GM19395 (cell line): ENCODE measurements around the gene USP19.
A peak's percentile ranks its signal among the peaks of the same experiment; 100 is the strongest.

ENCODE experiments used
- ATAC-seq: cut with Tn5 transposase; IDR thresholded peaks from one replicate; pipeline ENCODE4 v1.9.1; 2021; ENCODE audit warnings: mild to moderate bottlenecking, moderate library complexity; ENCODE audit not compliant: unreplicated experiment

Gene USP19

GRCh38 chr3:49133226-49133951, 12.8 kb upstream of the USP19 start:
- no peak for ATAC-seq

GRCh38 chr3:49132437-49133225, 12.0 kb upstream of the USP19 start, which contains the start of gene LAMB2:
Gene LAMB2, minus strand, starts transcription at chr3:49133050. Its CDS starts 183 bp downstream, at chr3:49132867.
- ATAC-seq = no peak

GRCh38 chr3:49132073-49132436, 11.4 kb upstream of the USP19 start:
- ATAC-seq = no peak

GRCh38 chr3:49131576-49131975, 11.0 kb upstream of the USP19 start:
- no peak for ATAC-seq

DNA sequence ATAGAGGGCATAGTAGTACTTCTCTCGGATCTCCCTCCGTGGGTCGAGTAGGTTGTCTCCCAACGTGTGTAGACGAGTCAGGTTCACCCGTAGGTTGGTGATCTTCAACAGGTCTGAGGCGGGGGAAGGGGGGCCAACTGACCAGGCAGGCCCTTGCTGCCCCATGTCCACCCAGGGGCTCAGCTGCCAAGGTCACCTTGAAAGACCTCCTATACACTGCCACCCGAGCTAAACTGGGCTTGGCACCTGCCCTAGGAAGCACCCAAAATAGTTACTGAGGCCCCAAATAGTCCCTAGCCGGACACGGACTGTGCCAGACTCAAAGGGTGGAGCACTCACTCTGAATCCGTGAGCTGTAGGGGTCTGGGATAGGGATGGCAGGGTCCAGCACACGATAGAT, 10.4 kb upstream of the USP19 start:
- ATAC-seq = no peak

DNA sequence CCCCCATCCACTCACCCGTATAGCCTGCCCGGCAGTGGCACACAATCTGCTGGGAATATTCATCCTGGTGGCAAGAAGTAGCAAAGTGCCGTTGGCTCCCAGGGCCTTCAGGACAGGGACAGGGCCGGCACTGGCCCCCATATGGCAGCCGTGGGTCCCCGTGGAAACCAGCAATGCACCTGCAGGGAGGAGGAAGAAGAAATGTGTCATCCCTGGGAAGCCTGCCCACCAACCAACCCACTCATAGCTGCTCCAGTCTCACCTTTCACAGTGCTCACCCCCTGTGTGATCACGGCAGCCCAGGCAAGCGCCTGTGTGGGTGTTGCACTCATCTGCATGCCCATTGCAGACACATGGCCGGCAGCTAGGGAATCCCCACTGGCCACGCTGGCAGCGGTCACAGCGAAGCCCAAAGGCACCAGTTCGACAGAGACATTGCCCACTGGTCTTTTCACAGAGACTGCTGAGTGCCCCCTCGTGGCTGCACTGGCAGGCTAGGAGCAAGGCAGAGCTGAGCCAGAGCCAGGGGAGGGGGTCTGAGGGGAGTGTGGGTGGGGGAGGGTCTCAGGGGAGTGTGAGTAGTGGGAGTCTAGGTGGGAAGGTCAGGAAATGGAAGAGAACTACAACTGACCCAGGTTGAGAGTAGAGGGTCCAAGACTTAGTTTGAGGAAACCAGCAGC, 4.5 kb upstream of the USP19 start:
- ATAC-seq = no peak

GRCh38 chr3:49124203-49124602, 3.6 kb upstream of the USP19 start:
- no peak for ATAC-seq

GRCh38 chr3:49123687-49124086, 3.1 kb upstream of the USP19 start:
- ATAC-seq = no peak

- ATAC-seq = no peak
These were observed 2.4 kb upstream of the USP19 start for GRCh38 chr3:49122886-49123545.

DNA sequence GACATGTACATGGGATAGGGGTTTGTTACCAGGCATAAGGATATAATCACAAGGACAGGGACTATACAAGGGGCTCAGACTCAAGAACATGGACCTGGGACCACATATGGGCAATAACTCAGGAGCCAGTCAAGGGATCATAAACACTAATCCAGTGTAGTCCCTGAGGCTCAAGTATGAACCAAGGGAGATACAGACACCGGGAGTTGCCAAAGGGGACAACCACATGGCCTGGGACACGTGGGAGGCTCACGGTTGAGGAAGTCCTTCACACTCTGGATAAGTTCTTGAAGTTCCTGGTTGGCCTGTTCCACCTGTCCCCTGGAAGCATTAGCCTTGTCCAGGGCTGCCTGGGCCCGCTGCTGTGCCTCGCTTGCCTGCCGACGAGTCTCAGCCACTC, 1.8 kb upstream of the USP19 start:
- no peak for ATAC-seq

DNA sequence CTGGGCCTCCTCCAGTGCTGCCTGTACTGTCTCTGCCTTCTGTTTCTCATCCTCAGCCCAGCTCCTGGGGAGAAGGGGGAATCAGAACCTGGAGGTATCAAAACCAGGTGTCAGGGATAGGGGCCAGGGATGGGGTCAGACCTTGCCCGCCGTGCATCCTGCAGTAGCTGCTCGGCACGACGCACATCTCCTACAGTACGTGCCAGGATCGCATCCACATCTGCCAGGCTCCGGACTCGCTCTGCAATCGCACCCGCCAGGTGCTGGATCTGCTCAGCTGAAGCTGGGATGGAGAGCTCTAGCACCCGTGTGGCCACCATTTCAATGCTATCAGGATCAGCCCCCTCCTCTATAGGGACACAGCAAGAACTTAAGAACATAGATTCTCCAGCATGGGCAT, 1.4 kb upstream of the USP19 start:
- ATAC-seq = no peak

- ATAC-seq = no peak
These were observed 611 bp upstream of the USP19 start for GRCh38 chr3:49121132-49121736.

GRCh38 chr3:49120096-49120437, 556 bp downstream of the USP19 start:
- no peak for ATAC-seq

DNA sequence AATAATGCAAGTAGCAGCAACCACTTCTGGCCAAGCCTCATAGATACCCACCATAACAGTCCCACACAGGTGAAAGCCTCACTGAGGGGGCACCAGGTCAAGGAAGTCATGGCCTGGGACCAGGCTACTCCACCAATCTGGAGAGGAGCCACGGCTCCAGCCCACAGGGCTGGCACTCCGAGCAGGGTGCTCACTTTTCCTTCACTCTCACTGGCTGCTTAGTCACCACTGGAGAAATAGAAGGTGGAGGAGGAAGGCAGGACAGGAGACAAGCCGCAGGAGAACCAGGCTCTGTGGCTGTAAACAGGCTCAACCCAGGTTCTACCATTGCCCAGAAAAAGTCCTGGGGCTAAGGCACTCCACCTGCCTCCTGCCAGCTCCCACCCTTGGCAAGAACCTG, 1.2 kb downstream of the USP19 start:
- no peak for ATAC-seq

GRCh38 chr3:49119036-49119435, 1.6 kb downstream of the USP19 start:
- ATAC-seq = no peak

DNA sequence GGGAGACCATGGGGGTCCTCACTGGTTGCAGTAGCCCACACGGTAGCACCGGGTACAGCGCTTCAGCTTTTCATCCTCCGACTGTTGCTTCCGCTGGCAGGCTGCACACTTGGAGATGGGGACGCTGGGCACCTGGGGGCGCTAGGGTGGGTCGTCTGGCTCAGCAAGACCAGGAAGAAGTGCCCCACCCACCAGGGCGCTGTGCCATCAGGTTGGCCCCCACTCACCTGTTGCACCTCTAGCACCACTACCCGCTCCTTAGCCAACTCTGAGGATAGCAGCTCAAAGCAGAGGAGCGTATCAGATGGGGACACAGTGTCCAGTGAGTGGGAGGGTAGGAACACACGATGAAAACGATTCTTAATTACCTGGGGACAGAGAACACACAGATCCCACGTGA, 8.4 kb downstream of the USP19 start:
- no peak for ATAC-seq

- ATAC-seq = no peak
These were observed 9.3 kb downstream of the USP19 start for GRCh38 chr3:49111347-49111746.

GRCh38 chr3:49110780-49111179, 9.8 kb downstream of the USP19 start:
- no peak for ATAC-seq

DNA sequence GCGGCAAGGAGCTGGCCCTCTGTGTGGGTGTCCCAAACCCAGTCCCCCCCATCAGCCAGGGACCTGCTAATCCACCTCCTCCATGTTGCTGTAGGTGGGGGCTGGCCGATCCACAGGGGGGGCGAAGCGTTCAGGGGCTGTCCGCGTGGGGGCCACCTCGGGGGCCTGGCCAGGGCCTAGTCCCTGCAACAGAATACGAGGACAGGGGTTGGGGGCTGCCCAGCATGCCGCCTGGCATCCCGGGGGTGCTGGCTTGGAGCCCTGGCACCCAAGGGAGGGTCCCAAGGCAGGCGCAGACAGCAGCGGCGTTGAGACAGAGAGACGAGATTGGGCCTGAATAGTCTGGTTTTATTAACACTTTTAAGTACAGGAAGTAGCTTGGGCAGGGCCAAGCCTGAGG, 12.3 kb downstream of the USP19 start:
- no peak for ATAC-seq

DNA sequence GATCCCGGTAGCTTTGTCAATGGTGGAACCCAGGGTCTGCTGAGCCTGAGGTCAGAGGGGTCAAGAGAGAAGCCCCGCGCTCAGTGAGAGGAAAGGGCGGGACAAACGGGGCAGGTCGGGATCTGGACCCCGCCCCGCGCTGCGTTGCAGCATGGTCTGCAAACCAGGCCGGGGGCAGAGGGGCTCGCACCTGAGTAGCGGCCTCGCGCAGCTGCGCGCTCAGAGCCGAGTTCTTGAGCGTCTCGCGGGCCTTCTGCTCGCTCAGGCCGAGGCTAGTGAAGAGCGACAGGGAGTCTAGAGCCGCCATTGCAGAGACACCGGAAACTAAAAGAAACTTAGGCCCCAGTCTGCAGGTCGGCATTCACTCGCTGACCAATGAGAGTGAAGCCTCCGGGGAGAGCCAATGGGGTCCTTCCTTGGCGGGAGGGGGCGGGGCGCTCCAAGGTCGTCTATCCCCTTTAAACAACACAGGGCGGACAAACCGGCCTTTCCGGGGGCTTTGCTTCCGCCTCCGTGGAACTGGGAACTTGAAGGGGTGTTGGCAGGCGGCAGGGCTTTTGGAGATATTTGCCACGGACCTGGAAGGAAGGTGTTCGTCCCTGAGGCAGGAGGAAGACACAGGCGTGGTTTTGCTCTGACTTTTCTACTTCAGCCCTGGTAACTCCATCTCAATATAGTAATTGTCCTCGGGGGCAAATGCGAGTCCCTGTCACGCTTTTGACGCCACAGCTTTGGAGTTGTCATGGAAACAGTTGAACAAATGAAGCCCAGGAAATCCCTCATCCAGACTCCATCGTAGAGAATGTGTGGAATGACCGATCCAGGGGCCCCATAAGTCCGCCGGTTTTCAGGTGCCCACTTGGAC, 16.0 kb downstream of the USP19 start, which contains the start of gene QARS1:
QARS1 (minus strand) TSS at position 331 of the 865 bp plus-strand sequence; CDS start at position 307, 24 bp downstream.
- ATAC-seq = peak; percentile 91
